ENCODE data around the gene CEP19. TPM values are rescaled to one million over a fixed set of nuclear protein-coding genes. Genes with fewer than 3 reads are reported as not detected.

The CEP19 gene, protein sequence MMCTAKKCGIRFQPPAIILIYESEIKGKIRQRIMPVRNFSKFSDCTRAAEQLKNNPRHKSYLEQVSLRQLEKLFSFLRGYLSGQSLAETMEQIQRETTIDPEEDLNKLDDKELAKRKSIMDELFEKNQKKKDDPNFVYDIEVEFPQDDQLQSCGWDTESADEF
- 7.1 TPM for total RNA-seq (2021; ENCODE audit: unreplicated experiment)
- 4.5 TPM for polyA plus RNA-seq (2012; ENCODE audit: insufficient read length)
- percentile 61 among the genes with signal in this experiment for Bru-seq, nascent RNA
- BruChase-seq, experiment 1, labeled RNA remaining after a 2-hour chase: percentile 77 among the genes with signal in this experiment
- BruChase-seq, experiment 2, labeled RNA remaining after a 6-hour chase: percentile 76 among the genes with signal in this experiment
- long read RNA-seq, transcript CEP19-202 (3 exons, 2,201 nt): major isoform, 9 of 16 reads
- long read RNA-seq, partial matches to known transcripts: 0 of 16 reads
- long read RNA-seq, other reads (novel, unspliced or antisense): 7 of 16 reads

DNA sequence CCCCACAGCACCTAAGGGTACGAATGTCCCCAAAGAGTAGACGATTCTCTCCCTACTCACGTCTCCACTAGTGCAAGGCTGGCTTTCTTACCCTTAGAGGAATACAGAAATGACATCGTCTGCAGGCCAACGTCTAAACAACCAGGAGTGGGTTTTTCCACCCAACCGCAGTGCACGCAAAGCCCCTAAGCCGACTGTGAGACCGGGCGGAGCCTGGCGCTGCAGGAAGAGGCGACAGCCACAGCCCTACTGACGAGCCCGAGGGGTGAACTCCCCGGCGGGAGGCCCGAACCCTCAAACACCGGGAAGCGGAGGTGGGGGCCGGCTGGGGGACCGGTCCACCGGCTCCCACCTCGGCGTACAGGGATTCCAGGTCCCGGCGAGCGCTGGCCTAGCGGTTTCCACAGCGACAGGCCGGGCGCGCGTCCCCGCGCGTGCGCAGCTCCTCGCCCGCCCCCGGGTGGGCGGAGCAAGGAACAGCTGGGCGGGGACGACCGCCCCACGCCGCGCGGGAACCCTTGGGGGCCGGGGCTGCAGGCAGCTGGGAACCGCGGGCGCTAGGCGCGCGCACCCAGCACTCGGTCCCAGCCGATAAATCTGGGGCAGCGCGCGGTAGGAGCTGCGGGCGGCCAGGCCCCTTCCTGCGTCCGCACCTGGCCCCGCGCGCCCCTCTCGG is at the start of gene CEP19, which contains the start of gene PIGX:
TSS of gene CEP19 (minus strand) at position 413 of the 676 bp plus-strand sequence. CDS start 3,593 bp downstream, outside the sequence.
TSS of gene PIGX (plus strand) at position 540 of the 676 bp plus-strand sequence.
- Histone ChIP-seq H3K9me3 (ENCODE audit: control insufficient read depth, insufficient read depth, low read depth, low read length) (no peaks in the 10 kb centered on the region), H3K4me3 (ENCODE audit: low read depth in 2 of 2, low read length in 2 of 2) (peak within 1 kb of the TSS; percentile 83 to 92), H3K4me1 (ENCODE audit: control insufficient read depth, insufficient read depth, low read length) (peaks cover 19% of the 10 kb centered on the region), H3K36me3 (ENCODE audit: control insufficient read depth, insufficient read depth, low read length) (0 out of 2 replicates have a peak, but pooled peaks cover 2% of the 10 kb centered on the region), H3K27me3 (ENCODE audit: control insufficient read depth, insufficient read depth, low read length) (no peaks in the 10 kb centered on the region), H3K27ac (ENCODE audit: low read length) (peak within 1 kb of the TSS; percentile 93)
- DNase-seq (ENCODE audit: low read depth, low spot score) (peak; percentile 48), ATAC-seq (peak; percentile 95)
- intact Hi-C loops (cut with micrococcal nuclease; ENCODE audit: unreplicated experiment): no loop called here
- TF ChIP-seq POLR2AphosphoS5 (IDR thresholded peaks at IDR 0.05; ENCODE audit: low read depth, low read length) (peak; percentile 77; the same call in 1 of the 2 replicates), SIN3A (IDR thresholded peaks at IDR 0.05; ENCODE audit: borderline replicate concordance, insufficient read depth, low read depth, low read length) (peak; percentile 13; the same call in 1 of the 2 replicates), TCF7L2 (IDR thresholded peaks at IDR 0.05; ENCODE audit: low read depth, low read length) (no peak)
- ChIA-PET CTCF (no interaction called here), POLR2A (interaction anchor here (0.6 kb wide), 1 partner anchor 27 kb away, joined by 5 read pairs; the partner anchor contains the start of gene PAK2)
- in situ Hi-C loops (cut with HindIII; ENCODE audit: low pct_unique_long_range_greater_than_20kb, low sequenced_read_pairs): no loop called here
- no TSS peak for BruUV-seq (replicated peaks)

DNA sequence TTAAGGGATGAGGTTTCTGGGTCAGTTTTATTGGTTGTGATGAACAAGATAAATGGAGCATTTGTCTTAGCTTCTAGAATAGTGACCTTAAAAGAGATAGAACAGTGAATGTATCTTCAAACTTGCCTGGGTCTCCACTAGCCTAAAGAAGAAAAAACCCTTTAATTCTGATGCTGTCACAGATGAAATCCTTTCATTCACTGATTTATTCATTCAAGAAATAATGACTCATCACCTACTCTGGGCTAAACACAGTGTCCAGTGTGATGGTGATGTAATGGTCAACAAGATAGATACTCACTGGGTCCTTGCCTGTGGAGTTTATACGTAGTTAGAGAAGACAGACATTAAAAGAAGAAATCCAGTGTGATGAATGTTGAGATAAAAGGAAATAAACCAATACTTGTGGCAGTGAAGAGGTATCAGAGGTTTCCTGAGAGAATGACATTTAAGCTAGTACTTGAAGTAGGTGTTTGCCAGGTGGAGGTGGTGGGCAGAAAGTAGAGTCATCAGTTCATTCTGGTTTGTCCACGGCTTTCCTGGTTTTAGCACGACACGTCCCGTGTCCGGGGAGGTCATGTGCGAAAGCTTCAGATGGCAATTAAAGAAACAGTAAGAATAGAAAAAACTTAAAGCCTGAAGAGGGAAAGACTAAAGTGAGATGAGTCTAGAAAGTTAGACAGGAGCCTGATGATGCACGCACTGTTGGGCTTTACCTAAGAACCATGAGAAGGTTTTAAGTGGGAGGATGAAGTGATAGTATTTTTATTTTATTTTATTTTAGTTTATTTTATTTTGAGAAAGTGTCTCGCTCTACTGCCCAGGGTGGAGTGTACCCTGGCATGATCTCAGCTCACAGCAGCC is 46.1 kb upstream of the CEP19 start:
- TF ChIP-seq SIN3A (IDR thresholded peaks at IDR 0.05; ENCODE audit: borderline replicate concordance, insufficient read depth, low read depth, low read length): no peak
- TF ChIP-seq, protein P1, sequence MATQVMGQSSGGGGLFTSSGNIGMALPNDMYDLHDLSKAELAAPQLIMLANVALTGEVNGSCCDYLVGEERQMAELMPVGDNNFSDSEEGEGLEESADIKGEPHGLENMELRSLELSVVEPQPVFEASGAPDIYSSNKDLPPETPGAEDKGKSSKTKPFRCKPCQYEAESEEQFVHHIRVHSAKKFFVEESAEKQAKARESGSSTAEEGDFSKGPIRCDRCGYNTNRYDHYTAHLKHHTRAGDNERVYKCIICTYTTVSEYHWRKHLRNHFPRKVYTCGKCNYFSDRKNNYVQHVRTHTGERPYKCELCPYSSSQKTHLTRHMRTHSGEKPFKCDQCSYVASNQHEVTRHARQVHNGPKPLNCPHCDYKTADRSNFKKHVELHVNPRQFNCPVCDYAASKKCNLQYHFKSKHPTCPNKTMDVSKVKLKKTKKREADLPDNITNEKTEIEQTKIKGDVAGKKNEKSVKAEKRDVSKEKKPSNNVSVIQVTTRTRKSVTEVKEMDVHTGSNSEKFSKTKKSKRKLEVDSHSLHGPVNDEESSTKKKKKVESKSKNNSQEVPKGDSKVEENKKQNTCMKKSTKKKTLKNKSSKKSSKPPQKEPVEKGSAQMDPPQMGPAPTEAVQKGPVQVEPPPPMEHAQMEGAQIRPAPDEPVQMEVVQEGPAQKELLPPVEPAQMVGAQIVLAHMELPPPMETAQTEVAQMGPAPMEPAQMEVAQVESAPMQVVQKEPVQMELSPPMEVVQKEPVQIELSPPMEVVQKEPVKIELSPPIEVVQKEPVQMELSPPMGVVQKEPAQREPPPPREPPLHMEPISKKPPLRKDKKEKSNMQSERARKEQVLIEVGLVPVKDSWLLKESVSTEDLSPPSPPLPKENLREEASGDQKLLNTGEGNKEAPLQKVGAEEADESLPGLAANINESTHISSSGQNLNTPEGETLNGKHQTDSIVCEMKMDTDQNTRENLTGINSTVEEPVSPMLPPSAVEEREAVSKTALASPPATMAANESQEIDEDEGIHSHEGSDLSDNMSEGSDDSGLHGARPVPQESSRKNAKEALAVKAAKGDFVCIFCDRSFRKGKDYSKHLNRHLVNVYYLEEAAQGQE (IDR thresholded peaks at IDR 0.05; ENCODE audit: insufficient read depth in 1 of 2, low read depth in 2 of 2, low read length in 1 of 2): no peak
- TF ChIP-seq POLR2AphosphoS5 (IDR thresholded peaks at IDR 0.05; ENCODE audit: low read depth, low read length): no peak
- no peak for TF ChIP-seq TCF7L2 (IDR thresholded peaks at IDR 0.05; ENCODE audit: low read depth, low read length)
- TF ChIP-seq, protein P2, sequence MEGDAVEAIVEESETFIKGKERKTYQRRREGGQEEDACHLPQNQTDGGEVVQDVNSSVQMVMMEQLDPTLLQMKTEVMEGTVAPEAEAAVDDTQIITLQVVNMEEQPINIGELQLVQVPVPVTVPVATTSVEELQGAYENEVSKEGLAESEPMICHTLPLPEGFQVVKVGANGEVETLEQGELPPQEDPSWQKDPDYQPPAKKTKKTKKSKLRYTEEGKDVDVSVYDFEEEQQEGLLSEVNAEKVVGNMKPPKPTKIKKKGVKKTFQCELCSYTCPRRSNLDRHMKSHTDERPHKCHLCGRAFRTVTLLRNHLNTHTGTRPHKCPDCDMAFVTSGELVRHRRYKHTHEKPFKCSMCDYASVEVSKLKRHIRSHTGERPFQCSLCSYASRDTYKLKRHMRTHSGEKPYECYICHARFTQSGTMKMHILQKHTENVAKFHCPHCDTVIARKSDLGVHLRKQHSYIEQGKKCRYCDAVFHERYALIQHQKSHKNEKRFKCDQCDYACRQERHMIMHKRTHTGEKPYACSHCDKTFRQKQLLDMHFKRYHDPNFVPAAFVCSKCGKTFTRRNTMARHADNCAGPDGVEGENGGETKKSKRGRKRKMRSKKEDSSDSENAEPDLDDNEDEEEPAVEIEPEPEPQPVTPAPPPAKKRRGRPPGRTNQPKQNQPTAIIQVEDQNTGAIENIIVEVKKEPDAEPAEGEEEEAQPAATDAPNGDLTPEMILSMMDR (IDR thresholded peaks at IDR 0.05): no peak
- H3K27me3 ChIP-seq (ENCODE audit: control insufficient read depth, insufficient read depth, low read length): no peaks in the 10 kb centered on the region
- peaks cover 4% of the 10 kb centered on the region; the same call in 1 of the 2 replicates for H3K36me3 ChIP-seq (ENCODE audit: control insufficient read depth, insufficient read depth, low read length)
- intact Hi-C loops (cut with micrococcal nuclease; ENCODE audit: unreplicated experiment) (no loop called here), in situ Hi-C loops (cut with HindIII; ENCODE audit: low pct_unique_long_range_greater_than_20kb, low sequenced_read_pairs) (no loop called here)
- POLR2A ChIA-PET: interaction anchor here (1.1 kb wide), 1 partner anchor 18 kb away, joined by 3 read pairs; the partner anchor contains the start of gene PAK2
- ATAC-seq: peak; percentile 62
- peaks cover 8% of the 10 kb centered on the region; the same call in 1 of the 2 replicates for H3K9me3 ChIP-seq (ENCODE audit: control insufficient read depth, insufficient read depth, low read depth, low read length)
- H3K4me1 ChIP-seq (ENCODE audit: control insufficient read depth, insufficient read depth, low read length): peaks cover 21% of the 10 kb centered on the region; the same call in 1 of the 2 replicates
- no peak overlapping the region for H3K27ac ChIP-seq (ENCODE audit: low read length)
- DNase-seq (ENCODE audit: low read depth, low spot score): peak; percentile 38
- no TSS peak for BruUV-seq (replicated peaks)
- no peak overlapping the region for H3K4me3 ChIP-seq (ENCODE audit: low read depth in 2 of 2, low read length in 2 of 2)
- CTCF ChIA-PET: no interaction called here
